Measurements from ENCODE around the gene PPP1R12A. TPM values are rescaled to one million over a fixed set of nuclear protein-coding genes. Genes with fewer than 3 reads are reported as not detected.
"Not testable (repeated sequence)": the region's sequence is repeated elsewhere in the genome, so short reads cannot be mapped to it uniquely, and the experiment has no call there.

Gene PPP1R12A
- total RNA-seq, 4 donors from 2014 or later: 39.0 to 88.6 (median 47.5) TPM

GRCh38 chr12:79944565-79944964 lies 9.7 kb upstream of the PPP1R12A start:
- Histone ChIP-seq H3K9me3 (no peaks in the 10 kb centered on the region), H3K4me3 (no peak overlapping the region), H3K36me3 (no peaks in the 10 kb centered on the region), H3K4me1 (no peaks in the 10 kb centered on the region), H3K27me3 (no peaks in the 10 kb centered on the region), H3K27ac (no peak overlapping the region)
- 87% methylated on average over 3 of the region's 3 CpGs for WGBS
- TF ChIP-seq, protein P1, sequence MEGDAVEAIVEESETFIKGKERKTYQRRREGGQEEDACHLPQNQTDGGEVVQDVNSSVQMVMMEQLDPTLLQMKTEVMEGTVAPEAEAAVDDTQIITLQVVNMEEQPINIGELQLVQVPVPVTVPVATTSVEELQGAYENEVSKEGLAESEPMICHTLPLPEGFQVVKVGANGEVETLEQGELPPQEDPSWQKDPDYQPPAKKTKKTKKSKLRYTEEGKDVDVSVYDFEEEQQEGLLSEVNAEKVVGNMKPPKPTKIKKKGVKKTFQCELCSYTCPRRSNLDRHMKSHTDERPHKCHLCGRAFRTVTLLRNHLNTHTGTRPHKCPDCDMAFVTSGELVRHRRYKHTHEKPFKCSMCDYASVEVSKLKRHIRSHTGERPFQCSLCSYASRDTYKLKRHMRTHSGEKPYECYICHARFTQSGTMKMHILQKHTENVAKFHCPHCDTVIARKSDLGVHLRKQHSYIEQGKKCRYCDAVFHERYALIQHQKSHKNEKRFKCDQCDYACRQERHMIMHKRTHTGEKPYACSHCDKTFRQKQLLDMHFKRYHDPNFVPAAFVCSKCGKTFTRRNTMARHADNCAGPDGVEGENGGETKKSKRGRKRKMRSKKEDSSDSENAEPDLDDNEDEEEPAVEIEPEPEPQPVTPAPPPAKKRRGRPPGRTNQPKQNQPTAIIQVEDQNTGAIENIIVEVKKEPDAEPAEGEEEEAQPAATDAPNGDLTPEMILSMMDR (IDR thresholded peaks at IDR 0.05): no peak
- DNase-seq (ENCODE audit: low spot score in 2 of 2): no peak

DNA sequence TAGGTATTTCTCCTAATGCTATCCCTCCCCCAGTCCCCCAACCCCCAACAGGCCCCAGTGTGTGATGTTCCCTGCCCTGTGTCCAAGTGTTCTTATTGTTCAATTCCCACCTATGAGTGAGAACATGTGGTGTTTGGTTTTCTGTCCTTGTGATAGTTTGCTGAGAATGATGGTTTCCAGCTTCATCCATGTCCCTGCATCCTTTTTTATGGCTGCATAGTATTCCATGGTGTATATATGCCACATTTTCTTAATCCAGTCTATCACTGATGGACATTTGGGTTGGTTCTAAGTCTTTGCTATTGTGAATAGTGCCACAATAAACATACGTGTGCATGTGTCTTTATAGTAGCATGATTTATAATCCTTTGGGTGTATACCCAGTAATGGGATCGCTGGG lies 7.9 kb upstream of the PPP1R12A start:
- H3K4me3 ChIP-seq; H3K4me1 ChIP-seq; H3K27me3 ChIP-seq; H3K27ac ChIP-seq; DNase-seq (ENCODE audit: low spot score in 2 of 2); H3K36me3 ChIP-seq; H3K9me3 ChIP-seq: not testable (repeated sequence)
- WGBS: 94% methylated on average over 2 of the region's 2 CpGs

- Histone ChIP-seq H3K27ac (no peak overlapping the region), H3K4me1 (peaks cover 16% of the 10 kb centered on the region), H3K27me3 (no peaks in the 10 kb centered on the region), H3K4me3 (no peak overlapping the region), H3K36me3 (no peaks in the 10 kb centered on the region), H3K9me3 (no peaks in the 10 kb centered on the region)
- WGBS: 94% methylated on average over 1 of the region's 1 CpG
- TF ChIP-seq EP300 (IDR thresholded peaks at IDR 0.05): no peak
- no peak for TF ChIP-seq POLR2AphosphoS5 (IDR thresholded peaks at IDR 0.05)
- TF ChIP-seq, protein P1 (IDR thresholded peaks at IDR 0.05): no peak
- TF ChIP-seq POLR2A (IDR thresholded peaks at IDR 0.05): no peak
- no peak for DNase-seq (ENCODE audit: low spot score in 2 of 2)
Observed at GRCh38 chr12:79939728-79940310, 4.9 kb upstream of the PPP1R12A start.

DNA sequence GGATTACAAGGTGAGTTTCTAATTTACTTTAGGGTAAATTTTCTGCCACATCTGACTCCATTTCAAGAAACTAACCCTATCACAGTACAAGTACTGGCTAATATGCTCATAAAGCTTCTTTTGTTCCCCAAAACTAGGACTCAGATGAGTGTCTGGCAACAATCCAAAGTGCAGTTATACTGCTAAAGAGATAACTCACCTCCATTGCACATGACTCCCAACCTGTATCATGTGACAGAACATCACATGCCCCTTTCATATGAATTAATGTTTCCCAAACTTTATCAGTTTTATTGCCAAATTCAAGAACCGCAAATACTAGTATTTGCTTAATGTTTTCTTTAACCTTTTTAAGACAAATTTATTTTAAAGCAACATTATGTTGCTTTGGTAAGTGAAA lies 3.9 kb upstream of the PPP1R12A start:
- Histone ChIP-seq H3K27ac (no peak overlapping the region), H3K36me3 (no peaks in the 10 kb centered on the region), H3K4me3 (no peak overlapping the region), H3K27me3 (no peaks in the 10 kb centered on the region), H3K9me3 (no peaks in the 10 kb centered on the region), H3K4me1 (peaks cover 16% of the 10 kb centered on the region)
- WGBS: 98% methylated on average over 1 of the region's 1 CpG
- TF ChIP-seq POLR2A (IDR thresholded peaks at IDR 0.05): no peak
- TF ChIP-seq EP300 (IDR thresholded peaks at IDR 0.05): no peak
- TF ChIP-seq, protein P1 (IDR thresholded peaks at IDR 0.05): no peak
- TF ChIP-seq POLR2AphosphoS5 (IDR thresholded peaks at IDR 0.05): no peak
- DNase-seq (ENCODE audit: low spot score in 2 of 2): no peak

GRCh38 chr12:79936670-79937069 lies 1.8 kb upstream of the PPP1R12A start:
- no peak for DNase-seq (ENCODE audit: low spot score in 2 of 2)
- TF ChIP-seq EP300 (IDR thresholded peaks at IDR 0.05) (no peak), POLR2AphosphoS5 (IDR thresholded peaks at IDR 0.05) (no peak), POLR2A (IDR thresholded peaks at IDR 0.05) (no peak)
- TF ChIP-seq, protein P1 (IDR thresholded peaks at IDR 0.05): no peak
- no peaks in the 10 kb centered on the region for H3K9me3 ChIP-seq
- WGBS: 0% methylated on average over 1 of the region's 1 CpG
- no peaks in the 10 kb centered on the region for H3K36me3 ChIP-seq
- H3K4me1 ChIP-seq: peaks cover 34% of the 10 kb centered on the region
- peak overlapping the region; percentile 94 for H3K4me3 ChIP-seq
- no peak overlapping the region for H3K27ac ChIP-seq
- H3K27me3 ChIP-seq: no peaks in the 10 kb centered on the region
